Stimulated activated CD8-positive, alpha-beta memory T cell treated with anti-CD3 and anti-CD28 coated beads, Interleukin-15, amount 100 ng/mL, for 48 hours (primary cell): ENCODE results near the gene RER1.

Source experiments
- DNase-seq, 2 donors: peaks; one replicate each; pipeline ENCODE4 v3.0.0-alpha.2; 2020; ENCODE audit warnings: low read depth in 2 of 2

The RER1 gene

DNA sequence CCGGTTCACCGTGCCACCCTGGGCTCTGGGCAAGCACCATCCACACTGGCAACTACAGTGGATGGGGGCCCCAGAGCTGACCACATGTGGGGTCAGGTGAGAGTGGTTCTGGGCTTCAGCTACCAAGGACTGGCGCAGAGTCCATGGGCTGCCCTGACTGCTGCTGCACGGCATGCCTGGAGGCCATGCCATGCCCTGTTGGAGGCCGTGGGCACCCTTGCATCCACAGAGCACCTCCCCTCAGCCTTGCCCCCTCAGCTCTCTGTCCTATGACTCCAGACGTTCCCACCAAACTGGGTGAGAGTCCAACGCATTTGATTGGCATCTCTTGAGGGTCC lies 15.7 kb upstream of the RER1 start:
- DNase-seq, result no peak

DNA sequence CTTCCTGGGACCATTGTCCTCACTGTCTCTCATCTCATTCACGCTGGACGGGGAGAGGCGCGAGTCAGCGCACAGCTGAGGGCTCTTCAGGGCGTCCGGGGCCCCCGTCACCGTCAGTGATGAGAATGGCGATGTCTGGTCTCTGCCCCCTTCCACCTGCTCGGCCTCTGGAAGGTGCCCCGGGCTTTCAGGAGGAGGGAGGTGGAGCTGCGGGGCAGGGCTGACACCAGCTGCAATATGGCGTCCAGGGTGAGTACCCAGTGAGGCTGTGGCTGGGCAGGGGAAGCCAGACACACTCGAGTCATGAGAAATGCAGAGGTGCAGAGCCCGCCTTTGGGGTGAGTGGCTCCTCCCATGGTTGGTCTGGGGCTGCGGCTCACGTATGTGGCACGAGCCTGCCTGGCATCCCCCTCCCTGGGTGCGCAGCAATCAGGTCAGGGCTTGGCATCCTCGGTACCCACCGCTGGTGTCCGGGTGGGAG lies 15.3 kb upstream of the RER1 start:
- no peak for DNase-seq

DNA sequence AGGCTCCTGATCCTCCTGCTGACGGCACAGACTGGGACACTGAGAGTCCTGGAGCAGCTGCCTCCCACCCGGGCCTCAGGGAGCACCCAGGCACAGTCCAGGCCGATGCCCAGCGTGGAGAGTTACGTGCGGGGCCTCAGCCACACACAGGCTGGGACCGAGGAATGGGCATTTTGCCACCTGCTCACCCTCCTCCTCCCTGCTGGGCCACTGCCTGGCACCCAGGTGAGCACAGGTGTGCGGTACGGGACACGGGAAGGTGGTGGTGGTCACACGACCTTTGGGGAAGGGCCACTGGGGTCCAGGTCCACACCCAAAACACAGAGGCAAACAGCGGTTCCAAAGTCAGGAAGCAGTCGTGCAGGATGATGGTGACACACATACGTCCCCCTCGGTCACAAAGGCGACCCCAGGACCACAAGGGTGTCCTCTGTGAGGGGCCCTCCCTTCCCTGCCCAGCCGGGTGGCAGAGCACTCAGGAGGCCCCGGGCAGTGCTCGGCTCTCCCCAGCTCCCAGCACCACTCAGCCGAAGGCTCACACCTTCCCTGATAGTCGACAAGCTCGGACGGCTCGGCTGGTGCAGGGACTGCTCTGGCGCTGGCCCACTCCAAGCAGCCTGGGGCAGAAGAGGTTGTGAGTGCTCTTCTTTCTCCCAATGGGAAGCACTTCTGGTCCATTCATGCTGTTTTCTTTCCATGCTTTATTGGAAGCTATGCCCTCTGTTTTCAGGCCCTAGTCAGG lies 14.5 kb upstream of the RER1 start:
- no peak for DNase-seq

DNA sequence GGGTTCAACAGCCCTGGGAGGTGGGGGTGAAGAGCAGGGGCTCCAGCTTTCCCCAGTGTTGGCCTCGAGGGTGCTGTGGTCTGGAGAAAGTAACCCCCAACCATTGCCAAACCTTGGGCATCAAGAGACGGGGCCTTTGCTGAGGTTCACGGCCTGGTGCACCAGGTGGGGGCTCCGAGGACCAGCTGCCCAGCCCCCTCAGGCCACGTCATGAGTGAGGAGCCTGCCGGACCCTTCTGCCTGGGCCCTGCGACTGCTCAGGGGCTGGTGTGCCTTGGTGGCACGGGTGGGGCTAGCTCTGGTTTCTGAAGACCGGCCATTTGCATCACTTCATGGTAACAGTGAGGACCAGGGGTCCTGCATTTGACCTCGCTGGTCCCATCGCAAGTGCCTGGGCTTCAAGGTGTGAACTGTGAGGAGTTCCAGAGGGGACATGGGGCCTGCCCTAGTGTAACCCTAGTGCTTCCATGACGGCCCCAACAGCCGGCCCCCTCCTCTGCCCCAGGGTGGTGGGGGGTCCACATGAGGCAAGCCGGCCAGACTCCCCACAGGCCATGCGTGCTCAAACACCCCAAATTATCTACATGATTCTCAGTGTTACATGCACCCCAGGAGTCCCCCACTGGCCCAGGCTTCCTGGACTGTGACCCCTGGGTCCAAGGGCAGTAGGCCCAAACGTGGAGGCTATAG lies 13.7 kb upstream of the RER1 start:
- DNase-seq, result no peak

DNA sequence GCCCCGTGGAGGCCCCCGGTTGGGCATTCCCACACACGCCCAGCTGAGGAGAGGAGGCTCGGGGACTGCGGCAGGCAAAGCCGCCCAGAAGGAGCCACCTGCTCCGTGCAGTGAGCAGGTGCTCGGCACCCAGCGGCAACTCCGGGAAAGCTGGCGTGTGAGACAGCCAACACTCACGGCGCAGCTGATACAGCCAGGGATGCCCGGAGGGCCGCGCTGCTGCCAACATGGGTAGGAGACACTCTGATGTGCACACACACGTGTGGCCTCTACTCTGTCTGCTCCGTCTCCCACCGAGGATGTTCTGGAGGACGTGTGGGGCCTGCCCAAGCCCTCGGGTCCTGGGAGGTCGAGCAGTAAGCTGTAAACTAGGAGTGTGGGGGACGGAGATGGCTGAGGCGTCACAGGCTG lies 13.2 kb upstream of the RER1 start:
- DNase-seq, result no peak

DNA sequence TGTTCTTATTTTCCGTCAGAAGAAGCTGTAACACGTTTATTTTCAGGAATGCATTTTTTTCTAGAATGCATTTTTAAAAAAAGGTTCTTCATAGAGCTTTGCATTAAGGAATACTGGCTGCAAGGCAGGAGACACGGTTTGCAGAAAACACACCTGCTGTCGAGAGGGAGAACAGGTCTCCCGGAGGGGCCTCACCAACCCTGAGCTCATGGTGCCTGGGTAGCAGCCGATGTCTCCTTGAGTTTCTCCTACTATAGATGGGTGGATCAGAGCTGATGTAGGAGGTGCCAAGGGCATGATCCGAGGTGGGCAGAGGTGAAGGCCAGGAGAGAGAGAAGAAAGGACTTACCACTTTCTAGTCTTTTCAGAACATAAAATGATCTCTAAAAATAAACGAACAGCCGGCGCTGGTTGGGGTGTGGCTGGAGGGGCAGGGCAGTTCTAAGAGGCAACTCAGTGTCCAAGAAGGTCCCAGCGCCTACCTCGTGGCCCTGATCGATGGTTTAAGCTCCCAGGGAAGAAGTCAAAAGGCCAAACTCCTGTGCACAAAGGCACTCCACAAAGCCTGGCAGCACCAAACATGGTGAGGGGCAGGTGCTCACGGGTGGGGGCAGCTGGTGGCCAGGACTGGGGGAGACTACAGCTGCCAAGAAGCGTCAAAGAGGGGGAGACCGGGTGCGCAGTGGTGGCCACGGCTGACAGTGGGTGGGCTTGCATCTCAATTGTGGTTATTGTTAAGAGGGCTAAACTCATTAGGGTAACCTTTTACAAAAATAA lies 12.5 kb upstream of the RER1 start:
- no peak for DNase-seq

DNA sequence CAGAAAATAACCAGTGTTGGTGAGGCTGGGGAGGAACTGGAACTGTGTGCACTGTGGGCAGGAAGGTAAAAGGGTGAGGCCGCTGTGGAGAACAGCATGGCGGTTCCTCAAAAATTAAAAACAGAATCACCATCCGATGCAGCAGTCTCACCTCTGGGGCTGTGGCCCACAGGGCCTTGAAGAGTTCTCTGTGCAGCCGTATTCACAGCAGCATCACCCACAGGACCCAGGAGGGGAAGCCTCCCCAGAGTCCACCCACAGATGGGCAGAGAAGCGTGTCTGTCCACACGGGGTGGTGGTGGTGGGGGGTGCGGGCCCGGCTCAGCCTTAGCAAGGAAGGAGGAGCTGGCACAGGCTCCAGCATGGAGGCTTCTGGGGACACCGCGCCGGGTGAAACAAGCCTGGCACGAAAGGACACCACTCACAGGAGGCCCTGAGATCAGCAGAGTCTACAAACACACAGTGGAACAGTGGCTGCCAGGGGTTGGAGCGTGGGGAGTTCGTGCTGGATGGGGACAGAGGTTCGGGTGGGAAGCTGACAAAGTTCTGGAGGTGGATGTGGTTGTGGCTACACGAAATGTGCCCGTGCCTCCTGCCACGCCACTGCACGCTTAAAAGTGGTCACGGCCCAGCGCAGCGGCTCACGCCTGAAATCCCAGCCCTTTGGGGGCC lies 11.8 kb upstream of the RER1 start:
- no peak for DNase-seq

DNA sequence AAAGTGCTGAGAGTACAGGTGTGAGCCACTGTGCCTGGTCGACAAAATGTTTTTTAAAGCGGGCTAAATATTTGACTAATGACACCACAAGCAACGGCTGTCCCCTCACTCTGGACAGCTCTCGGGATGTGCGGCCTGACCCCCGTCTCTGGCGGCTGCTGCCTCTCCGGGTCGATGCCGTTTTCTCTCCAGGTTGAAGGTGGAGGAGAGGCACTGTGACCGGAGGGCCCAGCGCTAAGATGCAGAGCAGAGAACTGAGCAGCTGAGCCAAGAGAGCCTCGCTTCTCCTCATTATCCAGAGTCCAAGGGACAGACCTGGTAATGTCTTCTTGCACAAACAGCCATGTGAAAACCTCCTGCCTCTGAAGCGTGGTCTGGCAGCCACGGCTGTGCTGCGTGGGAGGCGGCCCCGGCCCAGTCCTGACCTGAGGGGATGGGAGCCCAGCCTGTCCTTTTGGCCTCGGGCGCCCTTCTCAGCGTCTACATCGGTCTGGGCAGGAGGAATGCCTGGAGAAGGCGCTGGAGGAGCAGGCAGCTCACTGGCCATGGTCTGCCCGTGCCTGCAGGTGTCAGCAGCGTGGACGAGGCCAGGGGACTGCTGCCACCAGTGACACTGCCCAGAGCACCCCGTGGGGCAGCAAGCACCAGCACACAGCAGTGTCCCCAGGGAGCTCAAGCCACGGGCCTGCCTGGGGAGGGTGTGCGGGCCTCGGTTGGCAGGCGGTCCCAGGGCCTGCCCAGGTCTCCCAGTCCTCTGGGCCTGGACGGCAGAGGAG lies 10.6 kb upstream of the RER1 start:
- no peak for DNase-seq

DNA sequence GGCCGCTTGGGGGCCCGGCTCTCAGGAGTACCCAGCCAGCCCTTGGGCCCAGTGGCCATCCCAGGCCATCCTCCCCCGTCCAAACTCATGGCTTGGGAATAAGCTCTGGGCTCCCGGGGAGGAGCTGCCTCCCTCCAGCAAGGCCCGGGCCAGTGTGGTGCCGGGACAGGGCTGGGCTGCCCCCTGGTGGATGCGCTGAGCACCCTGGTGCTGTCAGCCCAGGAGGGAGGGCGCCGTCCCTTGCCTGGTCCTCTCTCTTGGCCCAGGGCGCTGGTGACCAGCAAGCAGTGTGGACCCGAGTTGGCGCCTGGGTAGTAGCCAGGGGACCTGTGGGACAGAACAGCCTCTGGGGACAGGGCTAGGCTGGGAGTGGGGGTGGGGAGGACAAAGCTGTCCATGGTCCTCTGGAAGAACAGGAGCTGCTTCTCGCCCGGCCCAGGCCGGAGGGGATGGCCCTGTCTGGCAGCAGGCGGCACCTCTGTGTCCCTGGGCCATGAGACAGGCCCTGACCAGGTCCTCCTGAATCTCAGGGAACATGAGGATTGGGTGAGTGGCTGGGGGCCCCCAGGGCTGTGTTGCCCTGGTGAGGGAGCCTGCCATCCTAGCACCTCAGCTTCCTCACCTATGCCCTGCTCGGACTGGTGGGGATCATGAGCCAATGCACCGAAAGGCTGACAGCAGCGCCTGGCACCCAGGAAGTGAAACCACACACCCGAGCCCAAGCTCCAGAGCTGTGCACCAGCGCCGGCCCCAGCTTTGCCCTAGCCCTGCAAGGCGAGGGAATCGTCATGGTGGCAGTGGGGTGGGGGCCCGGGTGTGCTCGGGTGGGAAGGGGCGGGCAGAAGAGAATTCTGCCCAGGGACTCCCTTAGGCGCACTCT lies 9.7 kb upstream of the RER1 start:
- peak; percentile 54 to 58 for DNase-seq

DNA sequence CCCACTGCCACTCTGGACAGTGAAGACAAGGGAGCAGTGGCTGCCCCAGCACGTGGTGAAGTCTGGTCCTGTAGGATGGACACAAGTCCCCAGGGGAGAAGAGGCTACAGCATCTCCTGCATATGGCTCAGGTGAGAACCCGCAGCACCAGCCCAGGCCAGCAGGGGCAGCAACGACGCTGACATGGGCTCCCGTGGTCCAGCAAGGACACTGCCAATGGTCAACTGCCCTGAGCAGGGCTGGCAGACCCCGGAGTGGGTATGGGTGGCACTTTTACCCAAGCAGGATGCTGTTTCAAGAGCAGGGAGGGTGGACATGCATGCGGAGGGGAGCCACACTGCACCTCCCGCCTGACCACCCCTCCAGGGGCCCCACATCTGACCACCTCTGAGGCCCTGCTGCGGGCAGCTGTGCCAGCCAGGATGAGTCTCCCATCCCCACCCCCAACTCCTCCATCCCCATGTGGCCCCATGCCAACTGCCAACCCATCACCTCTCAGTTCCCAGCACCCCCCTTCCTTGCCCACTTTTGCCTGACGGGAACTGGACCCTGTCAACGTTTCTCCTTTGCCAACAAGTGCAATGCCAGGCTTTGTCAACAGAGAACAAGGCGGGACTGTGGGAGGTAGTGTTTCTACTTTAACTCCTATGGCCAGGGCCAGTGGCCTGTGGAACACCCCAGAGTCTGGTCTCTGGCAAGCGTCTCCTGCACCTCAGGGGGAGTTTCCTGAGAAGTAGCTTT lies 8.8 kb upstream of the RER1 start:
- DNase-seq, result no peak

DNA sequence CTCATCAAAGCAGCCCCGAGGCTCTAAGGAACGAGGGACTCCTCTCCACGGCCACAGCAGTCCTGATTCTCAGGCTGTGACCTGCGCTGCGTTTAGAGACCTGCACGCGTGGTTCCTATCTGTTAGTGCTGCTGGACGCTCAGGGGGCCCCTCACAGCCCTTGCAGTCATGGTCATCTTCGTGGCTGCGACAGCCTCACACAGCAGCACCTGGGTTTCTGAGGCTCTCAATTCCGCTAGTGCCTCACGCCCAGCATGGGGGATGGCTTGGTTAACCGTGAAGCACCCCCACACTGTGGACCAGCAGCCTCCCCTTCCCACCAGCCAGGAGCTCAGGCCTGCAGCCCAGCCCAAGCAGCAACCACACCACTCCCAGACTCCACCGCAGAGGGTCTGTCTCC lies 8.1 kb upstream of the RER1 start:
- no peak for DNase-seq

DNA sequence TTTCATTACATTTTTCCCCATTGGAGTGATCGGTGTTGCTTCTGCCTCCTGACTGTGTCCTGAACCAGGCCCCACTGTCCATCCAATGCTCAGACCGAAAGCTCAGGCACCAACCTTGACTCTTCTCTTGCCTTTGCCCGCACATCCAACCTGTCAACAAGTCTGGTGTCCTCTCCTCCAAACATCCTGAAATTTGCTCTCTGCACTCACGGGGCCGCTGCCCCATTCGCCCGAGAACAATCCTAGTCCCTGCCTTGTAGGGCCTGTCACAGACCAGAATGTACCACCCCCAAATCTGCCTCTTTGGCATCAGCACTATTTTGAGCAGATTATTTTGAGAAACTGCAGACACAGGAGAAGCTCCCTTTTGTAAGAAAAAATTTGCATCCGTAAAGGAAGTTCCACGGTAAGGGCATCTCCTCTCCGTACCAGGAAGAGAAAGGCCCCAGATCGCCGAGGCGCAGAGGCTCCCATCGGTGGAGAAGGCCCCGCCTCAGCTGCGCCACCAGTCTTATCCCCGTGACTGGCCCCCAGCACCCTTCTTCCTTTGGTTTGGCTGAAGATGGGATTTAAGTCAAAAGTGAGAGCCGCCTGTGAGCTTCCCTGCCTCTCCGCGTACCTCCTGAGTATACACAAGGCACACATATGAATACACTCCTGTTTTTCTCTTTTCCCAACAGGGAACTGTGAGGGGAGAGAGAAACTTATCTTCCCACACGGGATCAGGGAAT lies 7.3 kb upstream of the RER1 start:
- DNase-seq, result no peak

DNA sequence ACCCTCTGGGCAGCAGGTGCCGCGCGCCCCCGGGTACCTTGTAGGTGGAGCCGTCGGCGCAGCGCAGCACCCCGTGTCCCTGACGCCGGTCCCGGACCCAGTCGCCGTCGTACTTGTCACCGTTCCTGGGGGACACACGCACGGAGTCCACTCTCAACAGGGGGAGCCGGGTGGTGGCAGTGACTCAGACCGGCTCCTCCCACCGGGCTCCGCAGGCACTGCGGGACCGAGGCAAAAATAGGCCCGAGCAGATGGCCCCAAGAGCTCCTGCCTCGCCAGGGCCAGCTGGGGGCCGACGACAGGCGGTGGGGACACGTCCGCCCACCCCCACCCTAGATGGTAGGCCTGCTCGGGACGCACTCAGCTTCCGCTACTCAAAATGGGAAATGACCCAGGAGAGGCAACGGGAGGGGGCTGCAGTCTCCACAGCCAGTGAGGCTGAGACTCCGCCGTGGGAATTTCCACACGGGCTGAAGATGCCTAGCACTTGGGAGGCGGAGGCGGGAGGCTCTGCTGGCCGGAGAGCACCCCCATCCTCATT lies 6.6 kb upstream of the RER1 start:
- no peak for DNase-seq

DNA sequence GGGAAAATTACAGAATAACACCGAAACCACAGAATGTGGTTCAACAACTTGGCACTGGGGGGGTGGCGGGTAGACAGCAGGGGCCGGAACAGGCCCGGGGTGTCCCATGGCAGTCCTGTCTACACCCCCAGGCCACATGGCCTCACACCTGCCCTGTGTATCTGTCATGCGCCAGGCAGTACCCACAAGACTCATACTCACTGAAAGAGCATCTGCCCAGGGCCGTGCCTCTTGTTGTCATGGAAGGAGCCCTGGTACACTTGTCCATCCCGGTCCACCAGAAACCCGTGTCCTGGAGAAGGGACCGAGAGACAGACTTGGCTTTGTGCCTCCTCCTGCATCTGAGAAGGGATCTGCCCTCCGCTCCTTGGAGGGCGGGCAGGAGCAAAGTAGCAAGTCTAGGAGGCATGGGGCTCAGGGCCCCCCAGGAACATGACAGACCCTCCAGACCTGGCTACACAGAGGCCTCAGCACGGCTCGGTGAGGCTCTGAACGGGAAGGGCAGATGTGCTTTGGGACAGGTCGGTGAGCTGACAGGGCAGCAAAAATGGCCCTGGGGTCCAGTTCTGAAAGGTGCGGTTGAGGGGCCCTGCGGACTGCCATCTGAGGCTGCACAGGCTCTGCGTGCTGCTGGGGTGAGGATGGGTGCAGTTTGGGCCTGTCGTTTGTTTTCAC lies 5.9 kb upstream of the RER1 start:
- no peak for DNase-seq

DNA sequence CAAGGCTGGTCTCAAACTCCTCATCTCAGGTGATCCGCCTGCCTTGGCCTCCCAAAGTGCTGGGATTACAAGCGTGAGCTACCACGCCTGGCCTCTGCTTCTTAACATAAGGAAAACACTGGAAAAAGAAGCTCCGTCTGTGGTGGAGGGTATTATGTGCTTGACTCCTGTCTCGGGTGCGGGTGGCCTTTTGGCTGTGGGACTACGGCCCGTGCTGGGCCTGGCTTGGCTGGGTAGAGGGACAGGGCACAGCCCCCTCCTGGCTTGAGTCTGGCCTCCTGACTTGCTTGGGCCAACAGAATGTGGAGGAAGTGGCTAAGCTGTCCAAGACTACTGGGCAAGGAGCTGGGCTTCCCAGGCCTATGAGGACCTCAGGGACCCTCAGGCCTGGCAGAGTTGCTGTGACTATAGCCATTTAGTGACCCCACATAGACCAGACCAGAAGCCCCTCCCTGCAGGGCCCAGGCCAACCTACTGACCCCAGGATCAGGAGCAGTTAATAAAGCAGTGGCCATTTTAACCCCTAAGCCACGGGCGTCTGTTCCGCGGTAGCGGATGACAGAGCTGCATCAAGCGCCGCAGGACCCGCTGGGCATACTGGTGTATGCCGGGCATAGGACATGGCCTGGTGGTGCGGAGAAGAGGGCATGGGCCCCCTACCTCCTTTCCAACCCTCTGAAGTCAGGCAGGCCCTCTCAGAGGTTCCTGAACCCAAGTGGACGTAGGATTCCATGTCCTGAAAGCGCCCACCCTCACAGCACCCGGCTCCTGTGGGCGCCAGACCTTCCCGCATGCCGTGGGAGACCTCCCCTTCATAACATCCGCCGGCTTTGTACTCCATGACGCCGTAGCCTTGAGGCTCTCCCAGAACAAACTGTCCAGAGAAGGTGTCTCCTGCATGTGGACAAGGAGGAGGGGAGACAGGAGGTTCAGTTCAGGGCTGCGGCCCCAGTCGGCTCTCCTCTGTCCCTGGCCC lies 4.7 kb upstream of the RER1 start:
- DNase-seq, result no peak

DNA sequence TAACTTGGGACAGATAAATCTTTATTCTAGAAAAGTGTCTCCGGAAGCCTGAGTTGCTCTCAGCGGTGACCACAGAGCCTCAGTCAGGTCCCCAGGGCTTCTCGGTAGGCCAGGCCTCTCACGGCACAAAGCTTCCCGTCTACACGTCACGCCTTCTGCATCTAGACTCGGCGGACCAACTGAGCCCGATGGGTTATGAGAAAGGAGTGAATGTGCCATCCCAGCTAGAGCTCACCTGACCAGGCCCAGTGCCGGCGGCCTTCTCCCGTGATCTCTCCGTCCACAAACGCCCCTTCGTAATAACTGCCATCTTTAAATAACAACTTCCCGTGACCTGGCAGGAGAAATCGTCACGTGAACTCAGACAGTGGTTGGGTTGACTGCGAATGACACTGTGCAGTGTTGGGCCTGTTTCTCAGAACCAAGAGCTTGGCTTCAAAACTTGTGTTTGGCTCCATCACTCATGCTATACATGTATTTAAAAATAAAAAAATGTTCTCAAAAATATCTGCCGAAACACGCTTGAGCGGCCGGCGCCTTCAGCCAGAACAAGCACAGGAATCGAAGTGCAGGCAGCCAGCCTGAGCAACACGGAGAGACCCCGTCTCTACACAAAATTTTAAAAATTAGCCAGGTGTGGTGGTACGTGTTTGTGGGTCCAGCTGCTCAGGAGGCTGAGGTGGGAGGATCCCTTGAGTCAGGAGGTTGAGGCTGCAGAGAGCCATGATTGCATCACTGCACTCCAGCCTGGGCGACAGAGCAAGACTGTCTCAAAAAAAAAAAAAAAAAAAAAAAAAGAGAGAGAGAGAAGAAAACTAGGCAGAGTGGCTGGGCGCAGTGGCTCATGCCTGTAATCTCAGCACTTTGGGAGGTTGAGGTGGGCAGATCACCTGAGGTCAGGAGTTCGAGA lies 3.4 kb upstream of the RER1 start:
- no peak for DNase-seq
